Activated CD8-positive, alpha-beta T cell treated with anti-CD3 and anti-CD28 coated beads, Interleukin-2, amount 10 ng/mL, durations not matched to agents 7 days and 5 days (primary cell): ENCODE measurements around the gene BCL2L1. TPM values are rescaled to one million over a fixed set of nuclear protein-coding genes. Genes with fewer than 3 reads are reported as not detected.

ENCODE experiments used
- ATAC-seq: fragments of 150-1000 bp; cut with Tn5 transposase; one replicate; pipeline ENCODE4 v1.10.0; 2021; ENCODE audit warnings: moderate library complexity
- CTCF ChIA-PET: fragments of 350-600 bp; sonication (Branson Sonifier 250); formaldehyde crosslinking; loops from one replicate; lab custom pipeline; 2021; ENCODE audit warnings: antibody characterized with exemption; lab: Charles Lee
- POLR2A ChIA-PET: fragments of 350-600 bp; sonication (Branson Sonifier 250); formaldehyde crosslinking; loops from one replicate; lab custom pipeline; 2021; ENCODE audit warnings: antibody characterized with exemption; lab: Charles Lee
- DNase-seq: peaks from one replicate; pipeline ENCODE4 v3.0.0-alpha.2; 2020
- H3K27ac Mint-ChIP-seq: one replicate; pipeline ENCODE4 v1.8.0; 2021; ENCODE audit warnings: mild to moderate bottlenecking, mixed read lengths
- H3K27me3 Mint-ChIP-seq: one replicate; pipeline ENCODE4 v1.8.0; 2021; ENCODE audit warnings: low read depth, mixed read lengths
- H3K36me3 Mint-ChIP-seq: one replicate; pipeline ENCODE4 v1.8.0; 2021; ENCODE audit warnings: low read depth, mixed read lengths
- H3K4me1 Mint-ChIP-seq: one replicate; pipeline ENCODE4 v1.8.0; 2021; ENCODE audit warnings: low read depth, mixed read lengths
- H3K4me3 Mint-ChIP-seq: one replicate; pipeline ENCODE4 v1.8.0; 2021; ENCODE audit warnings: mild to moderate bottlenecking, mixed read lengths
- H3K9me3 Mint-ChIP-seq: one replicate; pipeline ENCODE4 v1.8.0; 2022; ENCODE audit warnings: mixed read lengths; ENCODE audit not compliant: insufficient read depth
- total RNA-seq, 2 experiments: library from RNA; stranded (reverse); gene quantifications; one replicate each; pipeline ENCODE4 v1.2.3, GENCODE V29; 2021

The BCL2L1 gene
- total RNA-seq, 2 experiments from 2014 or later, result 71.4 to 73.0 TPM

DNA sequence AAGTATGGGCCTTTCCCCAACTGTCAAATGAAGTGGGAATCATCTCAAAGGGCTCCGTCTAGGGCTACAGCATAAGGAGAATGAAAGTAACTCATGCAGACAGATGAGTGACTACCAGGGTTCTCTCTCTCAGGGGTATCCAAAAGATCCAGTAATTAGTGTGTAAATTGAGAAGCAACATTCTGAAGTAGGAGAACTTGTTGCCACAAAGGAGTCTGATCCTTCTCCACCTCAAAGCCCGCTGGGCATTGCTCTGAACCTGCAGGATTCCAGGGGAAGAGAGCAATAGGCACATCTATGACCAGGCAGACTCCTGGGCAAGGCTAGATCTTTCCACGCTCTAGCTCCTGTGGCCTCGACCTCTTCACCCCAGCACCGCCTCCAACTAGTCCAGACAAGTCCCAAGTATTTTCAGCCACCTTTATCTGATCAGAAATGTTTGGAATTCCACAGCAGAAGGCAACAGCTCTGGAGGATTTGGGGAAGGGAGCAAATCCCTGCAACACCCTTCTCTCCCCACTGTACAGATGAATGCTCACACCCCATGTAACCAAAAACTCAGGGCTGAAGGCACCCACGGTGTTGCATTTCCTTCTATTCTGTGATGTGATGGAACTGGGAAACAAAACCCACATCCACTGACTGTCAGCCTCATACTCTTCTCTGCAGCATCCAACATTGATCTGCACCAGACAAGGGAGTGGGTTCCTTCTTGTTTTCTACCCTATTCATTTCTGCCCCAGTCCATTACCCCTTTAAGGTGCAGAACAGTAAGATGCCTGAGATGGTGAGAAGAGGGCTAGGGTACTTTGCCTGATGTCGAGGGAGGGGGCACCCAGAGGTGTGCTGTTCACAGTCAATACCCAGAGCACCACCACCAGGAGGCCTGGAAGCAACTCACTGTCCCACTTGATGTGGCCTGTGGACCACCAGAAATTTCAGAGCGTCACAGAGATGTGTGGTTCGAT lies 44.0 kb downstream of the BCL2L1 start:
- H3K27ac Mint-ChIP-seq, result peak overlapping the region; percentile 76
- H3K4me3 Mint-ChIP-seq, result peak overlapping the region; percentile 16
- POLR2A ChIA-PET, result interaction anchor here (1.3 to 10.0 kb wide), 3 partner anchors 15 to 40 kb away, joined by 4 to 193 read pairs (median 53); partner anchors contain the start of gene BCL2L1
- DNase-seq, result no peak
- CTCF ChIA-PET, result interaction anchor here (0.6 to 8.4 kb wide), 3 partner anchors 17 to 49 kb away, joined by 3 to 186 read pairs (median 95); partner anchors contain the start of gene BCL2L1
- no peaks in the 10 kb centered on the region for H3K9me3 Mint-ChIP-seq
- H3K4me1 Mint-ChIP-seq, result peaks cover 92% of the 10 kb centered on the region
- peaks cover 75% of the 10 kb centered on the region for H3K36me3 Mint-ChIP-seq
- no peak for ATAC-seq
- no peaks in the 10 kb centered on the region for H3K27me3 Mint-ChIP-seq

DNA sequence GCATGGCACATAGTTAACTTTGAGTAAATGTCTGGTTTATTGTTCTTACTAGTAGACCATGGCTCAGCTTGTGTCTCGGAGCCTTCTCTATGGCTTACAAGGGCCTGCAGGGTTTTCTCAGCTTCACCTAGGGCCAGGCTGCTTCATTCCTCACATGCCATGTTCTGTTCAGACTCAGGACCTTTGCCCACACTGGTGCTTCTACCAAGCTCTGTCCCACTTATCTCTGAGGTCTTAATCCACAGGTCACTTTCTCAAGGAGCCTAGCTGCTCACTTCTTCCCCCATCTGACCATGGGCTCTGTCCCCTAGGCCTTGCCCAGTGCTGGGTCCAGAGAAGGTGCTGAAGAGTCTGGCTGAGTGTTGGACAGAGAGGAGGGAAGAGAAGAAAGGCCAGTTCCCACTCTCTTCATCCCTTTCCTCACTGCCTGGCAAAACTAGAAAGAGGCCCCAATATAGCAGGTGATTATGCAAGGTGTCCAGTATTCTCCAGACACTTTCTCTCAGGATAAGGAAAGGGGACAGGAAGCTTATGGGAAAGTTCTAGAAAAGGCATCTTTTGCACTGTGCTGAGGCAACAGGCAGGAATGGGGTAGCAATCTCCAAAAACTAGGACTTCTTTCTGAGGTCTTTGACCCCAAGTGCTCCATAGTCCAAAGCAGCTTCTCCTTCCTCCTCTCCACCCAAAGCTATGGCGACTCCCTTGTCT lies 45.0 kb downstream of the BCL2L1 start:
- POLR2A ChIA-PET, result interaction anchor here (1.0 to 10.0 kb wide), 4 partner anchors 14 to 72 kb away, joined by 3 to 193 read pairs (median 28); partner anchors contain the start of gene BCL2L1

GRCh38 chr20:31676609-31676989 lies 46.1 kb downstream of the BCL2L1 start:
- Mint-ChIP-seq H3K4me3 (peak overlapping the region; percentile 89), H3K4me1 (peaks cover 95% of the 10 kb centered on the region), H3K9me3 (no peaks in the 10 kb centered on the region), H3K27me3 (no peaks in the 10 kb centered on the region), H3K27ac (peak overlapping the region; percentile 98), H3K36me3 (peaks cover 79% of the 10 kb centered on the region)
- no peak for DNase-seq
- ChIA-PET POLR2A (interaction anchor here (0.9 to 10.0 kb wide), 8 partner anchors 9 to 63 kb away, joined by 3 to 193 read pairs (median 21); partner anchors contain the start of gene BCL2L1), CTCF (interaction anchor here (0.6 to 8.4 kb wide), 8 partner anchors 8 to 64 kb away, joined by 3 to 186 read pairs (median 12); partner anchors contain the start of gene BCL2L1)
- ATAC-seq, result no peak

More for the DNA sequence above, 45.0 kb downstream of the BCL2L1 start:
- H3K4me3 Mint-ChIP-seq, result no peak overlapping the region
- ATAC-seq (no peak), DNase-seq (no peak)
- H3K27me3 Mint-ChIP-seq, result no peaks in the 10 kb centered on the region
- peak overlapping the region; percentile 76 for H3K27ac Mint-ChIP-seq
- H3K9me3 Mint-ChIP-seq, result no peaks in the 10 kb centered on the region
- CTCF ChIA-PET, result interaction anchor here (3.5 to 8.4 kb wide), 4 partner anchors 7 to 44 kb away, joined by 20 to 186 read pairs (median 61); partner anchors contain the start of gene BCL2L1
- H3K4me1 Mint-ChIP-seq, result peaks cover 90% of the 10 kb centered on the region
- peaks cover 75% of the 10 kb centered on the region for H3K36me3 Mint-ChIP-seq

GRCh38 chr20:31675828-31676608 lies 46.6 kb downstream of the BCL2L1 start:
- POLR2A ChIA-PET, result interaction anchor here (0.9 to 10.0 kb wide), 11 partner anchors 9 to 64 kb away, joined by 3 to 193 read pairs (median 5); partner anchors contain the start of gene BCL2L1
- peak; percentile 68 for ATAC-seq
- Mint-ChIP-seq H3K4me3 (peak overlapping the region; percentile 89), H3K27ac (peak overlapping the region; percentile 98), H3K36me3 (peaks cover 79% of the 10 kb centered on the region), H3K9me3 (no peaks in the 10 kb centered on the region), H3K27me3 (no peaks in the 10 kb centered on the region), H3K4me1 (peaks cover 95% of the 10 kb centered on the region)
- CTCF ChIA-PET, result interaction anchor here (0.6 to 8.4 kb wide), 9 partner anchors 9 to 63 kb away, joined by 3 to 186 read pairs (median 6); partner anchors contain the start of gene BCL2L1
- peak; percentile 90 for DNase-seq

DNA sequence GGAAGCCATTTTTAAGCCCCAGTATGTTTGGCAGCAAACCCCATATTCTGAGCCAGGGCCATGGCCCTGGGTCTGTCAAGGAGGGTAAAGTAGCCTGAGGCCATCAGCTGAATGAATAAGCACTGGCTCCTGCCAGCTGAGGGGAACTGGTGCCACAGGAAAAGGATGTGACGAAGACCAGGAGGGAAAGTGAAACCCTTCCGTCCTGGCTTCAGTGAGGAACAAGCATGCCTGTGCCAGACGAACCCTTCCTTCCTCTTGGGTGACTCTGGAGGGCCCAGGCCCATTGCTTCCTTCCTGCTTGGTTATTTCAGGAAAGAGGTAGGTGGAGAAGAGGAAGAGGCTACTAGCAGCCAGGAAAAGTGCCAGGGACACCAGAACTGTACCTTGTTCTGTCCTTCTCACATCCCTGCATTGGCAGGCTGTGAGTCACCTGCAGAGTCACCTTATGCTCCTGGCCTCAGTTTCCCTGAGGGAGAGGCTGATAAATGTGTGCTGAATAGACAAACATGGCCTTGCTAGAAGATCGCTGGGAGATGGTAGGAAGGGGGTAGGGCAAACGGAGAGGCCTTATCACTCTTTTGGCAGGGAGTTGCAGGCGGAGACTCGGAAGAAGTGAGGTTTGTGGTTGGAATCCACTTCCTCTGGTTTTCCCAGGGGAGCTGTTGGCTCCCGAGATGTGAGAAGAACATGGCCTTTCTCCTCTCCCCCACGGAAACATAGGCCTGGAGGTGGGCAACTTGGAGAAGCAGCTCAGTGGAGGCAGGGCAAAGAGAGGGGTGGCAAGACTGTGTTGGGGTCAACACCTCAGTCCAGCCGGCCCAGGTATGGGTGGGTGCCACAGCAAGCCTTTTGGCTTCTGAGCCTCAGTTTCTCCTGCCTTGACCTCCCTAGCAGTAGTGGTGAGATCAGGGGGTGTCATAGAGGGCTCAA lies 47.5 kb downstream of the BCL2L1 start:
- Mint-ChIP-seq H3K36me3 (peaks cover 74% of the 10 kb centered on the region), H3K9me3 (no peaks in the 10 kb centered on the region), H3K27me3 (no peaks in the 10 kb centered on the region), H3K4me3 (peak overlapping the region; percentile 89), H3K4me1 (peaks cover 95% of the 10 kb centered on the region), H3K27ac (peak overlapping the region; percentile 98)
- ATAC-seq (peak; percentile 63), DNase-seq (peak; percentile 84)
- ChIA-PET POLR2A (interaction anchor here (0.6 to 10.0 kb wide), 15 partner anchors 8 to 102 kb away, joined by 3 to 193 read pairs (median 5); partner anchors contain the start of genes BCL2L1 and TPX2), CTCF (interaction anchor here (0.7 to 8.4 kb wide), 12 partner anchors 8 to 62 kb away, joined by 3 to 186 read pairs (median 6); partner anchors contain the start of gene BCL2L1)

DNA sequence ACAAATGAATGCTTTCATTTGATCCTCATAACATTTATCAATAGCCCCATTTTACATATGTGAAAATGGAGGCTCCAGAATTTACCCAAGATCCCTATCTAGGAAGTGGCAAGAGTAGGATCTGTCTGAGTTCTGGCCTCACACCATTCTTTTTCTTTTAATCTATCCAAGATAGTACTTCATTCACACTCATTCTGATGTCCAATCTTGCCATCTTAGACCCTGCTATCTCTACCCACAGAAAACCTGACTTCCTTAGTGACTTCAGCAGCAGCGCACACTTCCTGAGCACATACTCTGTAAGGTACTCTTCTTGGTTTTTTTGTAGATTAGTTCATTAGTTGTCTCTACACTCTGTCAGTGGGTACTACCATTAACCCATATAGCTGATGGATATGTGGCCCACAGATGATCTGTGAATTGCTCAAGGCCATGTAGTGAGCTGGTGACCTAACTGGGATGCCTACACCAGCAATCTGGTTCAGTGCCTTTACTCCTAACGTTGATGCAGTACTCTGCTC lies 48.7 kb downstream of the BCL2L1 start:
- ChIA-PET POLR2A (interaction anchor here (1.3 to 10.0 kb wide), 6 partner anchors 11 to 45 kb away, joined by 3 to 193 read pairs (median 42); partner anchors contain the start of gene BCL2L1), CTCF (interaction anchor here (0.8 to 8.4 kb wide), 8 partner anchors 10 to 66 kb away, joined by 3 to 186 read pairs (median 14); partner anchors contain the start of gene BCL2L1)
- H3K27me3 Mint-ChIP-seq, result no peaks in the 10 kb centered on the region
- H3K36me3 Mint-ChIP-seq, result peaks cover 75% of the 10 kb centered on the region
- peak overlapping the region; percentile 98 for H3K27ac Mint-ChIP-seq
- ATAC-seq, result peak; percentile 29
- peak overlapping the region; percentile 89 for H3K4me3 Mint-ChIP-seq
- no peaks in the 10 kb centered on the region for H3K9me3 Mint-ChIP-seq
- H3K4me1 Mint-ChIP-seq, result peaks cover 95% of the 10 kb centered on the region
- DNase-seq, result no peak

GRCh38 chr20:31673435-31673834 lies 49.2 kb downstream of the BCL2L1 start:
- ChIA-PET CTCF (interaction anchor here (0.8 to 8.4 kb wide), 5 partner anchors 9 to 67 kb away, joined by 3 to 186 read pairs (median 27); partner anchors contain the start of gene BCL2L1), POLR2A (interaction anchor here (3.9 to 10.0 kb wide), 4 partner anchors 10 to 46 kb away, joined by 32 to 193 read pairs (median 64); partner anchors contain the start of gene BCL2L1)
- Mint-ChIP-seq H3K27ac (peak overlapping the region; percentile 98), H3K36me3 (peaks cover 72% of the 10 kb centered on the region), H3K27me3 (no peaks in the 10 kb centered on the region), H3K9me3 (no peaks in the 10 kb centered on the region), H3K4me3 (peak overlapping the region; percentile 89), H3K4me1 (peaks cover 93% of the 10 kb centered on the region)
- no peak for DNase-seq
- ATAC-seq, result no peak

- peaks cover 70% of the 10 kb centered on the region for H3K36me3 Mint-ChIP-seq
- peaks cover 93% of the 10 kb centered on the region for H3K4me1 Mint-ChIP-seq
- ChIA-PET CTCF (interaction anchor here (2.7 to 6.8 kb wide), 2 partner anchors 10 to 52 kb away, joined by 16 to 49 read pairs; partner anchors contain the start of gene BCL2L1), POLR2A (interaction anchor here (0.7 to 10.0 kb wide), 2 partner anchors 48 to 80 kb away, joined by 3 to 193 read pairs; partner anchors contain the start of gene BCL2L1)
- no peaks in the 10 kb centered on the region for H3K27me3 Mint-ChIP-seq
- peak overlapping the region; percentile 11 for H3K27ac Mint-ChIP-seq
- DNase-seq (no peak), ATAC-seq (no peak)
- no peak overlapping the region for H3K4me3 Mint-ChIP-seq
- no peaks in the 10 kb centered on the region for H3K9me3 Mint-ChIP-seq
Observed at GRCh38 chr20:31671324-31671723, 51.3 kb downstream of the BCL2L1 start.
